Ishikawa (cell line): ENCODE results near the gene NLE1.
A peak's percentile ranks its signal among the peaks of the same experiment; 100 is the strongest.

ENCODE experiments used
- CEBPB ChIP-seq: IDR thresholded peaks from 2 replicates; pipeline ENCODE4 v1.6.1; 2012
- CREB1 ChIP-seq: IDR thresholded peaks from 2 replicates; pipeline ENCODE4 v1.6.1; 2012; ENCODE audit warnings: low read depth
- EGR1 ChIP-seq: IDR thresholded peaks from 2 replicates; pipeline ENCODE4 v1.6.1; 2012
- EP300 ChIP-seq: IDR thresholded peaks from 2 replicates; pipeline ENCODE4 v1.6.1; 2012; ENCODE audit warnings: borderline replicate concordance
- FOXM1 ChIP-seq: IDR thresholded peaks from 2 replicates; pipeline ENCODE4 v1.6.1; 2012; ENCODE audit warnings: low read depth, borderline replicate concordance
- NFIC ChIP-seq: IDR thresholded peaks from 2 replicates; pipeline ENCODE4 v1.6.1; 2012
- RAD21 ChIP-seq: IDR thresholded peaks from 2 replicates; pipeline ENCODE4 v1.6.1; 2012; ENCODE audit warnings: low read depth
- REST ChIP-seq: IDR thresholded peaks from 2 replicates; pipeline ENCODE4 v1.6.1; 2012; ENCODE audit warnings: low read depth, mild to moderate bottlenecking
- TAF1 ChIP-seq: IDR thresholded peaks from 2 replicates; pipeline ENCODE4 v1.6.1; 2012; ENCODE audit warnings: low read depth, mild to moderate bottlenecking
- TCF12 ChIP-seq: IDR thresholded peaks from 2 replicates; pipeline ENCODE4 v1.6.1; 2012; ENCODE audit warnings: low read depth
- TEAD4 ChIP-seq: IDR thresholded peaks from 2 replicates; pipeline ENCODE4 v1.6.1; 2012
- USF1 ChIP-seq: IDR thresholded peaks from 2 replicates; pipeline ENCODE4 v1.6.1; 2012
- YY1 ChIP-seq: IDR thresholded peaks from 2 replicates; pipeline ENCODE4 v1.6.1; 2012; ENCODE audit warnings: low read depth
- ZBTB7A ChIP-seq: IDR thresholded peaks from 2 replicates; pipeline ENCODE4 v1.6.1; 2012; ENCODE audit warnings: low read depth
- TF ChIP-seq, protein P1 (sequence below): IDR thresholded peaks from 2 replicates; pipeline ENCODE4 v1.6.1; 2012

NLE1 gene

DNA sequence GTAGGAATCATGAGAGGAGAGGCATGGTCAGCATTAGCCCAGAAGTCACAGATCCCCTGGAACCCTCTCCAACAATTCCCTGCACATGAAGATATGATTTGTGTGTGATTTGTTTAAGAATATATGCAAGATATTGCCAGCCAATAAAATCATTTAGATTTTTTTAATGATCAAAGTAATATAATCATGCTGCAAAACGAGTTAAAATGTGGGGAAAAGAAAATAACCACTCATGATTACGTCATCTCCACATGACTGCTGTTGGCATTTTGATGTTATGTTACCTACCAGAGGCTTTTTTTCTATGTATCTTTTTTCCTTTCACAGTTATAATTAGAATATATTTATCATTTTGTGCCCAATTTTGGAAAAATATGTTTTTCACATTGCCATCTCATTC is 29.7 kb upstream of the NLE1 start:
- TF ChIP-seq CEBPB (no peak), TEAD4 (no peak), RAD21 (no peak), REST (no peak), TAF1 (no peak), TCF12 (no peak), ZBTB7A (no peak), YY1 (no peak), CREB1 (no peak), EP300 (no peak), NFIC (no peak), USF1 (no peak), EGR1 (no peak)
- TF ChIP-seq, protein P1, sequence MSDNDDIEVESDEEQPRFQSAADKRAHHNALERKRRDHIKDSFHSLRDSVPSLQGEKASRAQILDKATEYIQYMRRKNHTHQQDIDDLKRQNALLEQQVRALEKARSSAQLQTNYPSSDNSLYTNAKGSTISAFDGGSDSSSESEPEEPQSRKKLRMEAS = no peak

- TF ChIP-seq USF1 (no peak), RAD21 (peak; percentile 35; the same call in 1 of the 2 replicates)
Measured at GRCh38 chr17:35170968-35171771, 29.1 kb upstream of the NLE1 start.

GRCh38 chr17:35169835-35170363 is 27.8 kb upstream of the NLE1 start:
- TF ChIP-seq, protein P1 = no peak
- no peak for TF ChIP-seq FOXM1
- TF ChIP-seq EP300 = no peak
- no peak for TF ChIP-seq TCF12
- TF ChIP-seq RAD21 = no peak

GRCh38 chr17:35167666-35168065 is 25.6 kb upstream of the NLE1 start:
- no peak for TF ChIP-seq FOXM1
- TF ChIP-seq TAF1 = no peak
- no peak for TF ChIP-seq YY1
- no peak for TF ChIP-seq REST
- TF ChIP-seq, protein P1 = no peak
- TF ChIP-seq ZBTB7A = no peak
- TF ChIP-seq EP300 = no peak
- no peak for TF ChIP-seq TCF12
- TF ChIP-seq CEBPB = no peak
- no peak for TF ChIP-seq TEAD4
- TF ChIP-seq EGR1 = no peak
- TF ChIP-seq CREB1 = no peak
- TF ChIP-seq NFIC = no peak
- no peak for TF ChIP-seq USF1
- no peak for TF ChIP-seq RAD21

DNA sequence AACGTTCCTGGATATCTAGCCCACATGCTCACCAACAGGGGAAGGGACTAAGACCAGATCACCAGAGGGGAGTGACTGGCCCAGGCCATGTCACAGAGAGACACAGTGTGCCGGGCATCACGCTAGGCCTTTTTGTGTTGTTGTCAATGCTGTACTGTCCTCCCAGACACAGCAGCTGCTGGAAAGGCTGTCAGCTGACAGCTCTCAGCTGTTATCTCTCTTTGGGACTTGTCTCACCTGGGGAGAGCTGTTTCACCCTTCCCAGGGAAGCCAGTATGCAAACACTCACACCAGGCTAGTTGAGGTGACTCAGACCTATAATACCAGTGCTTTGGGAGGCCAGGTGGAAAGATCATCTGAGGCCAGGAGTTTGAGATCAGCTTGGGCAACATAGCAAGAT is 24.9 kb upstream of the NLE1 start:
- TF ChIP-seq RAD21 = no peak
- TF ChIP-seq TEAD4 = no peak
- TF ChIP-seq FOXM1 = no peak
- no peak for TF ChIP-seq CREB1
- TF ChIP-seq USF1 = no peak
- TF ChIP-seq REST = no peak
- no peak for TF ChIP-seq YY1
- no peak for TF ChIP-seq ZBTB7A
- no peak for TF ChIP-seq CEBPB
- TF ChIP-seq NFIC = no peak
